HepG2 (cell line): ENCODE data around the gene PMM2. TPM values are rescaled to one million over a fixed set of nuclear protein-coding genes. Genes with fewer than 3 reads are reported as not detected.

Source experiments
- CREBL2 ChIP-seq: sonication (generic); formaldehyde crosslinking; IDR thresholded peaks from 2 replicates; pipeline ENCODE4 v1.8.1; 2023; ENCODE audit warnings: missing genetic modification reagents, mild to moderate bottlenecking, borderline replicate concordance
- HIVEP1 ChIP-seq: sonication (generic); formaldehyde crosslinking; IDR thresholded peaks from 2 replicates; pipeline ENCODE4 v1.4.0; 2020; ENCODE audit warnings: mild to moderate bottlenecking, missing genetic modification reagents
- JUND ChIP-seq: sonication (generic); formaldehyde crosslinking; IDR thresholded peaks from 2 replicates; pipeline ENCODE4 v1.8.0; 2022; ENCODE audit warnings: mild to moderate bottlenecking, missing genetic modification reagents
- KDM6A ChIP-seq: IDR thresholded peaks from 2 replicates; pipeline ENCODE4 v1.6.1; 2016; ENCODE audit warnings: low read depth
- KLF13 ChIP-seq: sonication (generic); formaldehyde crosslinking; IDR thresholded peaks from 2 replicates; pipeline ENCODE4 v1.4.0; 2020; ENCODE audit warnings: mild to moderate bottlenecking, missing genetic modification reagents
- MIXL1 ChIP-seq: IDR thresholded peaks from 2 replicates; pipeline ENCODE4 v1.6.1; 2016
- PHF20 ChIP-seq: sonication (generic); formaldehyde crosslinking; IDR thresholded peaks from 2 replicates; pipeline ENCODE4 v1.5.0; 2020; ENCODE audit warnings: mild to moderate bottlenecking, missing genetic modification reagents
- SATB2 ChIP-seq: sonication (generic); formaldehyde crosslinking; IDR thresholded peaks from 2 replicates; pipeline ENCODE4 v1.5.0; 2020; ENCODE audit warnings: missing genetic modification reagents
- TFDP2 ChIP-seq: sonication (generic); formaldehyde crosslinking; IDR thresholded peaks from 2 replicates; pipeline ENCODE4 v1.4.0; 2020; ENCODE audit warnings: missing genetic modification reagents
- ZNF512B ChIP-seq: sonication (generic); formaldehyde crosslinking; IDR thresholded peaks from 2 replicates; pipeline ENCODE4 v1.5.1; 2020; ENCODE audit warnings: missing genetic modification reagents, mild to moderate bottlenecking, borderline replicate concordance
- ZNF577 ChIP-seq: sonication (generic); formaldehyde crosslinking; IDR thresholded peaks from 2 replicates; pipeline ENCODE4 v1.4.0; 2020; ENCODE audit warnings: mild to moderate bottlenecking, low read depth, missing genetic modification reagents, borderline replicate concordance
- ZNF775 ChIP-seq: sonication (generic); formaldehyde crosslinking; IDR thresholded peaks from 2 replicates; pipeline ENCODE4 v1.4.0; 2020; ENCODE audit warnings: missing genetic modification reagents, mild to moderate bottlenecking, moderate library complexity, borderline replicate concordance
- ZNF841 ChIP-seq: sonication (generic); formaldehyde crosslinking; IDR thresholded peaks from 2 replicates; pipeline ENCODE4 v1.8.1; 2023; ENCODE audit warnings: missing genetic modification reagents, borderline replicate concordance
- polyA plus RNA-seq, 8 experiments: library from polyadenylated mRNA; depleted of rRNA in 3 of 8; stranded (reverse) in 7 of 8; unstranded in 1 of 8; fragments of >200 nt; fragmentation: Illumina TruSeq in 4 of 8; extraction: Trizol in 4 of 8; gene quantifications; 2 replicates each; pipeline versions ENCODE4 v1.2.1 to v1.2.3, GENCODE V29; 2011 to 2016; ENCODE audit warnings: low read depth in 4 of 8, missing spikeins in 1 of 8, mixed read lengths in 1 of 8; ENCODE audit not compliant: insufficient read depth in 1 of 8
- total RNA-seq, 5 experiments: library from RNA; depleted of rRNA; stranded (reverse); fragments of >200 nt; fragmentation: Illumina TruSeq; extraction: Trizol; gene quantifications; 2 replicates each; pipeline ENCODE4 v1.2.3, GENCODE V29; 2016; ENCODE audit warnings: low read depth in 1 of 5
- TF ChIP-seq, protein P1 (sequence below): sonication (generic); formaldehyde crosslinking; IDR thresholded peaks from 2 replicates; pipeline ENCODE4 v1.4.0; 2020; ENCODE audit warnings: mild to moderate bottlenecking, missing genetic modification reagents
- TF ChIP-seq, protein P2 (sequence below): sonication (generic); formaldehyde crosslinking; IDR thresholded peaks from 2 replicates; pipeline ENCODE4 v1.5.0; 2020; ENCODE audit warnings: missing genetic modification reagents
- TF ChIP-seq, protein P3 (sequence below): sonication (generic); formaldehyde crosslinking; IDR thresholded peaks from 2 replicates; pipeline ENCODE4 v1.4.0; 2020; ENCODE audit warnings: mild to moderate bottlenecking, missing genetic modification reagents

PMM2 gene
- total and polyA plus RNA-seq, 2 of the 13 experiments (the other 11 are each of a cell fraction or from before 2014, with no cell fraction given): 52.2 to 93.7 TPM

DNA sequence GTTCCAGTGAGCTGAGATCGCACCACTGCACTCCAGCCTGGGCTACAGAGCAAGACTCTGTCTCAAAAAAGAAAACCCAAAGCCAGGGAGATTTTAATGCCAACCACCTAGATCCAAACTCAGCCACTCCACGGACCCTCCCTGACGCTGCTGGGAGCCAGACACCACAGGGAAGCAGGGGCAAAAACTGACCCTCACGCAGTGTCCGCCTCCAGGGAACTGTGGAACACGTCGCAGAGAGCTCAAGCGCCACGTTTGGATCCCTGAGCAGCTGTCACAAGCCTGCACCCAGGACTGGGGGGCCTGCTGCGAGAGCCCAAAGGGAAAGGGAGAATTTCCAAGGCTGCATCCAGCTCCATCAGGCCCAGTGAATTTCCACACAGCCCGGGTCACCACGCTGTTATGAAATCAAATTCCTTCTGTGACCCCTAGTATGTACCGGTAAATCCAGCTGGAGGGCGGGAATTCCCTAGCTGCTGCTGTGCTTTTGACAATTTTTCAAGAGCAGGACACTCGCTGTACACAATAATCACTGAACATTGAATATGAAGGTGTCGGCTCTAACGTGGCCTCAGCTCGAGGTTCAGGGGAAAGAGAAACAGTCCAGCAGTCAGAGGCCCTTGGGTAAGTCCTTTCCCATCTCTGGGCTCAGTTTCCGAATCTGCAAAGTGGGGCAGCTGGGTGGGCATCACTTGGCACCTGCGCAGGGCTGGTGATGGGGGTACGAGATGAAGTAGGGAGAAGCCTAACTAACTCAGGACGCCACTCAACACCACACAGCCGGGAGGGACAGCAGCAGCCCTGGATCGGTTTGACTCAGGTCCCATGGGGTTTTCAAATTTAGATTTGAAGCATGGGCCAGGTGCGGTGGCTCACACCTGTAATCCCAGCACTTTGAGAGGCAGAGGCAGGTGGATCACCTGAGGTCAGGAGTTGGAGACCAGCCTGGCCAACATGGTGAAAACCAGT is 62.6 kb downstream of the PMM2 start (continued):
- TF ChIP-seq JUND (CRISPR knock-in tag): no peak
- no peak; the same call in 1 of the 2 replicates for TF ChIP-seq CREBL2 (CRISPR knock-in tag)
- no peak for TF ChIP-seq ZNF775 (CRISPR knock-in tag)
- no peak for TF ChIP-seq ZNF512B (CRISPR knock-in tag)
- no peak for TF ChIP-seq SATB2
- TF ChIP-seq, protein P1, sequence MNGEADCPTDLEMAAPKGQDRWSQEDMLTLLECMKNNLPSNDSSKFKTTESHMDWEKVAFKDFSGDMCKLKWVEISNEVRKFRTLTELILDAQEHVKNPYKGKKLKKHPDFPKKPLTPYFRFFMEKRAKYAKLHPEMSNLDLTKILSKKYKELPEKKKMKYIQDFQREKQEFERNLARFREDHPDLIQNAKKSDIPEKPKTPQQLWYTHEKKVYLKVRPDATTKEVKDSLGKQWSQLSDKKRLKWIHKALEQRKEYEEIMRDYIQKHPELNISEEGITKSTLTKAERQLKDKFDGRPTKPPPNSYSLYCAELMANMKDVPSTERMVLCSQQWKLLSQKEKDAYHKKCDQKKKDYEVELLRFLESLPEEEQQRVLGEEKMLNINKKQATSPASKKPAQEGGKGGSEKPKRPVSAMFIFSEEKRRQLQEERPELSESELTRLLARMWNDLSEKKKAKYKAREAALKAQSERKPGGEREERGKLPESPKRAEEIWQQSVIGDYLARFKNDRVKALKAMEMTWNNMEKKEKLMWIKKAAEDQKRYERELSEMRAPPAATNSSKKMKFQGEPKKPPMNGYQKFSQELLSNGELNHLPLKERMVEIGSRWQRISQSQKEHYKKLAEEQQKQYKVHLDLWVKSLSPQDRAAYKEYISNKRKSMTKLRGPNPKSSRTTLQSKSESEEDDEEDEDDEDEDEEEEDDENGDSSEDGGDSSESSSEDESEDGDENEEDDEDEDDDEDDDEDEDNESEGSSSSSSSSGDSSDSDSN: peak; percentile 68
- TF ChIP-seq ZNF577 (CRISPR knock-in tag): no peak
- TF ChIP-seq, protein P2, sequence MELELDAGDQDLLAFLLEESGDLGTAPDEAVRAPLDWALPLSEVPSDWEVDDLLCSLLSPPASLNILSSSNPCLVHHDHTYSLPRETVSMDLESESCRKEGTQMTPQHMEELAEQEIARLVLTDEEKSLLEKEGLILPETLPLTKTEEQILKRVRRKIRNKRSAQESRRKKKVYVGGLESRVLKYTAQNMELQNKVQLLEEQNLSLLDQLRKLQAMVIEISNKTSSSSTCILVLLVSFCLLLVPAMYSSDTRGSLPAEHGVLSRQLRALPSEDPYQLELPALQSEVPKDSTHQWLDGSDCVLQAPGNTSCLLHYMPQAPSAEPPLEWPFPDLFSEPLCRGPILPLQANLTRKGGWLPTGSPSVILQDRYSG: no peak
- TF ChIP-seq, protein P3, sequence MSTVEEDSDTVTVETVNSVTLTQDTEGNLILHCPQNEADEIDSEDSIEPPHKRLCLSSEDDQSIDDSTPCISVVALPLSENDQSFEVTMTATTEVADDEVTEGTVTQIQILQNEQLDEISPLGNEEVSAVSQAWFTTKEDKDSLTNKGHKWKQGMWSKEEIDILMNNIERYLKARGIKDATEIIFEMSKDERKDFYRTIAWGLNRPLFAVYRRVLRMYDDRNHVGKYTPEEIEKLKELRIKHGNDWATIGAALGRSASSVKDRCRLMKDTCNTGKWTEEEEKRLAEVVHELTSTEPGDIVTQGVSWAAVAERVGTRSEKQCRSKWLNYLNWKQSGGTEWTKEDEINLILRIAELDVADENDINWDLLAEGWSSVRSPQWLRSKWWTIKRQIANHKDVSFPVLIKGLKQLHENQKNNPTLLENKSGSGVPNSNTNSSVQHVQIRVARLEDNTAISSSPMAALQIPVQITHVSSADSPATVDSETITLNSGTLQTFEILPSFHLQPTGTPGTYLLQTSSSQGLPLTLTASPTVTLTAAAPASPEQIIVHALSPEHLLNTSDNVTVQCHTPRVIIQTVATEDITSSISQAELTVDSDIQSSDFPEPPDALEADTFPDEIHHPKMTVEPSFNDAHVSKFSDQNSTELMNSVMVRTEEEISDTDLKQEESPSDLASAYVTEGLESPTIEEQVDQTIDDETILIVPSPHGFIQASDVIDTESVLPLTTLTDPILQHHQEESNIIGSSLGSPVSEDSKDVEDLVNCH (CRISPR knock-in tag): no peak
- TF ChIP-seq KLF13: no peak
- TF ChIP-seq MIXL1: peak; percentile 54; the same call in 1 of the 2 replicates
- TF ChIP-seq ZNF841 (CRISPR knock-in tag): no peak
- no peak for TF ChIP-seq PHF20
- TF ChIP-seq HIVEP1 (CRISPR knock-in tag): peak; percentile 99
- TF ChIP-seq TFDP2: peak; percentile 96
- peak; percentile 57; the same call in 1 of the 2 replicates for TF ChIP-seq KDM6A (CRISPR knock-in tag)
